ENCODE data around the gene APOL2. TPM values are rescaled to one million over a fixed set of nuclear protein-coding genes. Genes with fewer than 3 reads are reported as not detected.

APOL2 gene, protein sequence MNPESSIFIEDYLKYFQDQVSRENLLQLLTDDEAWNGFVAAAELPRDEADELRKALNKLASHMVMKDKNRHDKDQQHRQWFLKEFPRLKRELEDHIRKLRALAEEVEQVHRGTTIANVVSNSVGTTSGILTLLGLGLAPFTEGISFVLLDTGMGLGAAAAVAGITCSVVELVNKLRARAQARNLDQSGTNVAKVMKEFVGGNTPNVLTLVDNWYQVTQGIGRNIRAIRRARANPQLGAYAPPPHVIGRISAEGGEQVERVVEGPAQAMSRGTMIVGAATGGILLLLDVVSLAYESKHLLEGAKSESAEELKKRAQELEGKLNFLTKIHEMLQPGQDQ
- 43.6 to 65.9 TPM (median 46.2 TPM) in 5 replicates for total RNA-seq (2022; extraction: Qiagen RNA extraction; ENCODE audit: low read depth)

DNA sequence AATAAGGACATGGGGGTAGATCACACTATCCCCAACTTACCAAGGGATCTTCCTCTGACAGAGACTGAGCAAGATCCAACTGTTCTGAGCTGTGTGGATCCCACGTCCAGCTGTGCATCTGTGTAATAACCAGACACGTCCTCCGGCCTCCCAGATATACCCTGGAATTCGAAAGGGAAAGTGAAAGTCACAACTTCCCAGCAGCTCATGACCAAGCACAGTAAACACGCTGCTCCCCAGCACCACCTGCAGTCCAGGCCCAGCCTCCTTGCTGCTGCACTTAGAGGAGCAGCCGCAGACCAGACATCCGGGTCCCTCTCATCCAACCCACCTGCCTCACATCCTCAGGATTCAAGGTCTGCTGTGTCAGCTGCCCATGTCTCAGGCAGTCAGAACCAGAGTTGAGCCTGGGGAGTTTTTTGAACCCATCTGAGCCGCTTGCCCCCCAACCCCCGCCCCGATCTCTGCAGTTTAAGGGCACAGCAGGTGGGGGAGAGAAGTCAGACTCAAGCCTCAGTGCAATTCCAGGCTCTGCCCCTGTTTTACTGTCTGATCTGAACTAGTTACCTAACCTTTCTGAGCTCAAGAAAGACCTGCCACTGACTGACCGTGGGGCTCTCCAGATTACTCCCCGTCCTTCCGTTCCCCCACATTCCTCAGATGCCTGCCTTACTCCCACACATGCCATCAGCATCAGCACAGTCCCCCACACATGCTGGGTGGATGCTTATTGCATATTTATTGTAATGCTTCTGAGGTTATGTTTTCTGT is at the start of gene APOL2:
Gene APOL2, minus strand, starts transcription at position 127 of the 771 bp plus-strand sequence. CDS start 6,365 bp downstream, outside the sequence.

DNA sequence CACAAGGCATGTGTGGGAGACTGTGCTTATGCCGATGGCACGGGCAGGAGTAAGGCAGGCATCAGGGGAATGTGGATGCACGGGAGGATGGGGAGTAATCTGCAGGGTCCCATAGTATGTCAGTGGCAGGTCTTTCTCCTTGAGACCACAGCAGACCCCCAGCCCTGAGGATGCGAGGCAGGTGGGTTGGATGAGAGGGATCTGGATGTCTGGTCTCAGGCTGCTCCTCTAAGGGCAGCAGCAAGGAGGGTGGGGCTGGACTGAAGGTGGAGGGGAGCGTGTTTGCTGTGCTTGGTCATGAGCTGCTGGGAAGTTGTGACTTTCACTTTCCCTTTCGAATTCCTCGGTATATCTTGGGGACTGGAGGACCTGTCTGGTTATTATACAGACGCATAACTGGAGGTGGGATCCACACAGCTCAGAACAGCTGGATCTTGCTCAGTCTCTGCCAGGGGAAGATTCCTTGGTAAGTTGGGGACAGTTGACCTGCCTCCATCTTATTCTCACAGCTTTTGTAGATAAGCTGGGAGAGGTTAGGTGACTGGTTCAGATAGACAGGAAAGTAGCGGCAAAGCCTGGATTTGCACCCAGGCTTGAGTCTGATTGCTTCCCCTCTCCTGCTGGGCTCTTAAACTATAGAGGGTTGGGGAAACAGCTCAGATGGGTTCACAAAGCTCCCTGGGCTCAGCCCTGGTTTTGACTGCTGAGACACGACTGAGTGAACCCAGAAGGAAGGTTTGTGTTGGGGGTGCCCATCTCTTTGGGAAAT is 13.6 kb upstream of the APOL2 start, which contains the start of gene APOL1:
Gene APOL1, plus strand, starts transcription at position 380 of the 769 bp plus-strand sequence. CDS start 1,823 bp downstream, outside the sequence.

DNA sequence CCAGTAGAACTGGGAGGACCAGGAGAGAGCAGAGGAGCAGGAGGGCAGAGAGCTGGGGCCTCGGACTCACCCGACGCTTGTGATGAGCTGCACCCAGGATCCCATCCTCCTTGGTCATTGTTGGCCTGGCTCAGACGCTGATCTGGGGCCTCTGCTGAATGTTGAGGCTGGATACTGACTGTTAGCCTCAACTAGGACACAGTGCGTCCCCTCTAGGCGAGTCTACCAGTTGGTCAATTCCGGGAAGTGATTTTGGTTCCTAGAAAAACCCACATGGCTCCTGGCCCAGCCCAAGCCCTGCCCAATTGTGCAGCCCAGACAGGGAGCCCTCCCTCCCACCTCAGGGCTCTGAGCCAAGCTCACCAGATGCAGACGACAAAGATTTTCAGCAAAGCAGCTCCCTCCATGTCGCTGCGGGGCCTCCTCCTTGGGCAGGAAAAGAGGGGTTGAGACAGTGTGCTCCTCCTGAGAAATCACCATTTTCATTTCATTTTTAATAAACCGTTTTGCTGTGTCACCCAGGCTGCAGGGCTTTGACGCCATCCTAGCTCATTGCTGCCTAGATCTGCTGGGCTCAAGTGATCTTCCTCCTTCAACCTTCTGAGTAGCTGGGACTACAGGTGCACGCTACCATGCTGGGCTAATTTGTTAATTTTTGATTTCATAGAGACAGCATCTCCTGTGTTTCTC is 37.6 kb downstream of the APOL2 start, which contains the start of gene APOL4:
Gene APOL4, minus strand, starts transcription at position 180 of the 690 bp plus-strand sequence. Its CDS starts 75 bp downstream, at position 105.

Other genes with a start within 250 kb of the APOL2 start
- gene RBFOX2, start 210.7 kb downstream of the APOL2 start, total RNA-seq (2022; extraction: Qiagen RNA extraction; ENCODE audit: low read depth) = 26.6 to 33.8 TPM (median 31.1 TPM) in 5 replicates
- gene APOL3, start 78.8 kb downstream of the APOL2 start, total RNA-seq (2022; extraction: Qiagen RNA extraction; ENCODE audit: low read depth) = 0.13 TPM in 1 of 5 replicates, not detected in the others
- not detected in 5 replicates for gene APOL4, start 37.7 kb downstream of the APOL2 start, total RNA-seq (2022; extraction: Qiagen RNA extraction; ENCODE audit: low read depth)
- 12.6 to 15.9 TPM (median 13.4 TPM) in 5 replicates for gene APOL1, start 13.6 kb upstream of the APOL2 start, total RNA-seq (2022; extraction: Qiagen RNA extraction; ENCODE audit: low read depth)
- 139 to 200 TPM (median 173 TPM) in 5 replicates for gene MYH9, start 148.4 kb upstream of the APOL2 start, total RNA-seq (2022; extraction: Qiagen RNA extraction; ENCODE audit: low read depth)
- gene TXN2, start 242.1 kb upstream of the APOL2 start, total RNA-seq (2022; extraction: Qiagen RNA extraction; ENCODE audit: low read depth) = 54.7 to 71.9 TPM (median 69.5 TPM) in 5 replicates

All from A549 treated with ZK216348 at 1 μM for 4 hours (cell line).